Left forelimb (tissue), 1 donor: ENCODE results near the gene KRT86.
A peak's percentile ranks its signal among the peaks of the same experiment; 100 is the strongest.

Experiments used
- DNase-seq: peaks from one replicate; pipeline ENCODE4 v3.0.0-alpha.2; 2018; ENCODE audit warnings: low spot score

KRT86 gene

DNA sequence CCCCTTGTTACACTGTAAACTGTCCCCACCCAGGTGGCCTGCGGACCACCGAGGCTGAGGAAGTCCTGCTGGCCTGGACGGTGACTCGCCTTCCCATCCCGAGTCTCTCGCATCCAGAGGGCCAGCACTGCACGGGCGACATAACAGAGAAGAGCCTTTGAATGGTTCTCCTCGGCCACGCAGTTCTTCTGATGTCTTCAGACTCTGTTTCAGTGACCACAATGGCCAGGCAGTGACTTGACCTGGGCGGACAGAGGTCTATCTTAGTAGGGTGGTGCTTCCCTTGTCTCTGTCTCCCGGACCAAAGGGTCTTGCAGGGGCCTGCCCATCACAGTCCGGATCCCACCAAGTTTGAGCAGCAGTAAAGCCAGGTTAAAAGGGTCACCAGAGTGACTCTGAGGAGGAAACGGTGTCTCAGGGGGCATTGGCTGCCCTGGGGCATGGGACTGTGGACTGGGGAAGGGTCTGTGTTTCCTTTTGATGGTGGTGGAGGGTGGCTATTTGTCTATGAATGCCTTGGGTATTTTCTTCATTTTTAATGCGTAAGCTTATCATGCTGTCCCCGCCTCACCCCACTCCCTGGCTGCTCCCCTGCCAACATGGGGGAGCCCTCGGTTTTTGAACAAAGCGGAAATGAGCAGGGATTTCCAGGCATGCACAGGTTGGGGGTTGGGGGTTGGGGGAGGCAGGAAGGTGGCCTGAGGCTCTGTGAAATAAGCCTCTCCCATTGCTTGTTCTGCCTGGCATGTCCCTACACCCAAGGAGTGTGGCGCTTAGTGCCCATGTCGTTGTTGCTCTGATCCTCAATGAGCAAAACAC, 82.5 kb downstream of the KRT86 start:
- peak; percentile 45 for DNase-seq
